ENCODE results near the gene CADM1.

DNA sequence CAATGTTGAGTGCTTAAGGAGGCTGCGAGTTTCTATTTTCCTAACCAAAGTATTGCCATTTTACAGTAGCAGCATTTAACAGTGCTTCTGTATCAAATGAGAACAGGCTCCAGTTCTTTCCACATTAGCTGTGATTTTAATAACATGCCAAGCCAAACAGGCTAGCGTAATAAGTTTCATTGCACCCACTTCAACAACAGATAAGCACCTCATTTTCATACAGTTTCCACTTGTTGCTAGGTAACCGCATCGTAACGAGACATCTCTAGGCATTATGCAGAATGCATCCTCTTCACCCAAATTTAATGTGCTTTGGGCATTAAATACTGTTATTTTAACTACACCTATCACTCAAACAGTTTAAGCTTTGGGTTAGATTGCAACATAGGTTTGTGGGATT, 79.0 kb downstream of the CADM1 start:
- TF ChIP-seq GATA2 (IDR thresholded peaks at IDR 0.05; ENCODE audit: low read depth, low read length), result no peak
- TF ChIP-seq GATA3 (IDR thresholded peaks at IDR 0.05; ENCODE audit: low read depth, low read length), result no peak

Data from SH-SY5Y (cell line).